WERI-Rb-1 (cell line): ENCODE measurements around the gene TH.
A peak's percentile ranks its signal among the peaks of the same experiment; 100 is the strongest.
"Not testable (repeated sequence)": the region's sequence is repeated elsewhere in the genome, so short reads cannot be mapped to it uniquely, and the experiment has no call there.

Experiments
- DNase-seq: peaks from one replicate; pipeline ENCODE4 v3.0.0-alpha.2; 2020
- H3K27ac ChIP-seq: fragments of 250-450 bp; sonication (Bioruptor Pico); 2 replicates; pipeline ENCODE4 v1.5.1; 2020; ENCODE audit warnings: mild to moderate bottlenecking, moderate library complexity
- H3K27me3 ChIP-seq: fragments of 250-450 bp; sonication (Bioruptor Pico); 2 replicates; pipeline ENCODE4 v1.5.1; 2021; ENCODE audit warnings: mild to moderate bottlenecking, low read depth, moderate library complexity; ENCODE audit not compliant: insufficient read depth, severe bottlenecking
- H3K36me3 ChIP-seq: fragments of 250-450 bp; sonication (Bioruptor Pico); 2 replicates; pipeline ENCODE4 v1.5.1; 2020; ENCODE audit warnings: mild to moderate bottlenecking, moderate library complexity
- H3K4me3 ChIP-seq: 2 replicates; pipeline ENCODE4 v1.5.1; 2011; ENCODE audit warnings: low read depth, mild to moderate bottlenecking, control low read depth, low read length
- H3K9me3 ChIP-seq: fragments of 250-450 bp; sonication (Bioruptor Pico); 2 replicates; pipeline ENCODE4 v1.5.1; 2021; ENCODE audit warnings: mild to moderate bottlenecking, moderate library complexity; ENCODE audit not compliant: severe bottlenecking
- CTCF ChIP-seq: IDR thresholded peaks from 2 replicates; pipeline ENCODE4 v1.5.1; 2011; ENCODE audit warnings: low read depth, mild to moderate bottlenecking, control low read depth, inconsistent platforms, low read length

The TH gene

GRCh38 chr11:2128130-2128510 is 43.5 kb downstream of the TH start:
- Histone ChIP-seq H3K27ac (no peak overlapping the region), H3K36me3 (no peaks in the 10 kb centered on the region), H3K4me3 (no peak overlapping the region), H3K9me3 (no peaks in the 10 kb centered on the region), H3K27me3 (peaks cover 71% of the 10 kb centered on the region)
- DNase-seq, result no peak
- TF ChIP-seq CTCF, result no peak

DNA sequence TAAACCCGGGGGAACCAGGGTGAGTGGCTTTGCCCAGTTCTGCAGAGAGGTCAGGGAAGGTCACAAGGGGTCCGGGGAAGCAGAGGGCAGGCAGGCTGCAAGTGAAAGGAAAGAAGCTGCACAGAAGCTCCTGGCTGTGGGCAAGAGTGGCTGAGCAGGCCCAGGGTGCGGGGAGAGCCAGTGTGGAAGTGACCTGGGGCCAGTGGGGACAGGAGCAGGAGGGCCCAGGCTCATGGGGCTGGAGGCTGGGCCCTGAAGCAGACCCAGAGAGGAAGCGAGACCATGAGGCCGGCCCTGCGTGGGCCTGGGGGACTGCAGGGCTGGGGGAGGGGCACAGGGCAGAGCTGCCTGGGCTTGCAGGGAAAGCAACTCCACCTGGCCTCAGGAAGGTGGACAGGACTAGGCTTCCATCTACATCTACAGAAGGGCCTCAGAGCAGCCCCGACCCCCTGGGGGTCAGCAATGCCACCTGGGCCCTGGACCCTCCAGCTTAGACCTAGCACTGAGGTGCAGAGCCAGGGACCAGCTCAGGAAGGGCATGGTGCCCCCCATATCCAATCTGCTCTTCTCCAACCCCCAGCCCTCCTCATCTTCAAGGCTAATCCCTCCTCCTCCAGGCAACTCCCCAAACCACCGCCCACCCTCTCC is 44.0 kb downstream of the TH start:
- Histone ChIP-seq H3K36me3 (no peaks in the 10 kb centered on the region), H3K9me3 (no peaks in the 10 kb centered on the region), H3K27me3 (peaks cover 67% of the 10 kb centered on the region), H3K27ac (no peak overlapping the region), H3K4me3 (no peak overlapping the region)
- no peak for TF ChIP-seq CTCF
- no peak for DNase-seq

DNA sequence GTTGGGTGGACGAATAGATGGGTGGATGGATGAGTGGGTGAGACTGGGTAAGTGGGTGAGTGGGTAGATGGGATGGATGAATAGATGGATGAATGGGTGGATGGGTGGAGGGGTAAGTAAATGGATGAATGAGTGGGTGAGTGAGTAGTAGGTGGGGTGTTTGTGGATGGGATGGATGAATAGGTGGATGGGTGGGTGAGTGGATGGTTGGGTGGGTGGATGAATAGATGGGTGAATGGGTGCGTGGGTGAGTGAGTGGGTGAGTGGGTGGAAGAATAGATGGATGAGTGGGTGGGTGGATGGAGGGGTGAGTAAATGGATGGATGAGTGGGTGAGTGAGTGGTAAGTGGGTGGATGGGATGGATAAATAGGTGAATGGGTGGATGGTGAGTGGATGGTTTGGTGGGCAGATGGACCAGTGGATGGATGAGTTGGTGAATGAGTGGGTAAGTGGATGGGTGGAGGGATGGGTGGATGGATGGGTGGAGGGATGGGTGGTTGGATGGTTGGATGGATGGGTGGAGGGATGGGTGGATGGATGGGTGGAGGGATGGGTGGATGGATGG is 45.0 kb downstream of the TH start:
- TF ChIP-seq CTCF, result no peak
- DNase-seq, result no peak
- Histone ChIP-seq H3K36me3 (no peaks in the 10 kb centered on the region), H3K27ac (no peak overlapping the region), H3K4me3 (no peak overlapping the region), H3K27me3 (peaks cover 68% of the 10 kb centered on the region), H3K9me3 (no peaks in the 10 kb centered on the region)

DNA sequence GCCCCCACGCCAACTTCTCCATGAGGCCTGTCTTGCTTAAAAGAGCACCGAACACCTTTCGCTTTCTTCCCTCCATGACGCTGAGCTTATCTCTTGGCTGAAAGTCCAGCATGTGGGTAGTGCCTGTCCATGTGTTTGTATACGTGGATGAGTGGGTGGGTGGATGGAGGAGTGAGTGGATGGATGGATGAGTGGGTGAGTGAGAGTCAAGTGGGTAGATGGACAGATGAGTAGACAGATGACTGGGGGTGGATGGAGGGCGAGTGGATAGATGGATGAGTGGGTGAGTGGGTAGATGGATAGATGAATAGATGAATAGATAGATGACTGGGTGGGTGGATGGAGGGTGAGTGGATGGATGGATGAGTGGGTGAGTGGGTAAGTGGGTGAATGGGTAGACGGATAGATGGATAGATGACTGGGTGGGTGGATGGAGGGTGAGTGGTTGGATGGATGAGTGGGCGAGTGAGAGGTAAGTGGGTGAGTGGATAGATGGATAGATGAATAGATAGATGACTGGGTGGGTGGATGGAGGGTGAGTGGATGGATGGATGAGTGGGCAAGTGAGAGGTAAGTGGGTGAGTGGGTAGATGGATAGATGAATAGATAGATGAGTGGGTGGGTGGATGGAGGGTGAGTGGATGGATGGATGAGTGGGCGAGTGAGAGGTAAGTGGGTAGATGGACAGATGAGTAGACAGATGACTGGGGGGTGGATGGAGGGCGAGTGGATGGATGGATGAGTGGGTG is 46.7 kb downstream of the TH start:
- H3K27ac ChIP-seq, DNase-seq, H3K36me3 ChIP-seq, H3K9me3 ChIP-seq, H3K4me3 ChIP-seq: not testable (repeated sequence)
- H3K27me3 ChIP-seq, result peaks cover 69% of the 10 kb centered on the region

DNA sequence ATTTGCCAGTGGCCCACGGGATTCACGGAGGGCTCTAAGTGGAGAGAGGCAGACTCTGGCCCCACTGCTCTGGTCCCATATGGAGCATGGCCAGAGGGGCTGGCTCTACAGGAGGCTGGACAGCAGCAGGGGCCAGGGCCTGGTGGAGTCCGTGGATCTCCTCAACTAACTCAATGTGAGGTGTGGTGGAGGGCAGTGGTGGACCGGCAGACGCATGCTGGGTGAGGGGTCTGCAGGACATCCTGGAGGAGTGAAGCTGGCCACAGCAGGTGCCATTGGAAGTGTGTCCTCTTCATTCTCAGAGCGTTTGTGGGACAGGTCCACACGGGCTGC is 48.0 kb downstream of the TH start:
- Histone ChIP-seq H3K4me3 (no peak overlapping the region), H3K27me3 (peaks cover 69% of the 10 kb centered on the region), H3K27ac (no peak overlapping the region), H3K36me3 (no peaks in the 10 kb centered on the region), H3K9me3 (no peaks in the 10 kb centered on the region)
- no peak for DNase-seq
- TF ChIP-seq CTCF, result no peak

- Histone ChIP-seq H3K27me3 (peaks cover 69% of the 10 kb centered on the region), H3K9me3 (no peaks in the 10 kb centered on the region), H3K4me3 (no peak overlapping the region), H3K36me3 (no peaks in the 10 kb centered on the region), H3K27ac (no peak overlapping the region)
- peak; percentile 31 for DNase-seq
- TF ChIP-seq CTCF, result peak; percentile 50
Observed at GRCh38 chr11:2122907-2123627, 48.5 kb downstream of the TH start.
